HEK293 (cell line): ENCODE measurements around the gene GPR160.

ENCODE experiments used
- CTCF ChIA-PET: fragments of 350-600 bp; formaldehyde crosslinking; extraction: SDS; loops from one replicate; lab custom pipeline; 2021; ENCODE audit warnings: antibody characterized with exemption; lab: Yijun Ruan, JAX
- POLR2A ChIA-PET: fragments of 300-600 bp; formaldehyde crosslinking; extraction: SDS; loops from one replicate; lab custom pipeline; 2020; ENCODE audit warnings: antibody characterized with exemption, inconsistent platforms; lab: Yijun Ruan, JAX
- H3K27ac ChIP-seq: fragments of 200-500 bp; sonication (Bioruptor generic); 2 replicates; pipeline ENCODE4 v1.5.1; 2014; ENCODE audit warnings: low read depth, low read length, control low read depth, inconsistent platforms; ENCODE audit errors: extremely low read depth
- H3K36me3 ChIP-seq, 2 experiments: fragments of 200-500 bp in 1 of 2; sonication (Bioruptor generic) in 1 of 2; 1 replicate in 1 of 2; 2 replicates in 1 of 2; pipeline ENCODE4 v1.5.1; 2014 to 2017; ENCODE audit warnings: inconsistent platforms in 2 of 2, low read length in 2 of 2; ENCODE audit not compliant: control insufficient read depth in 2 of 2, insufficient read depth in 1 of 2
- H3K4me1 ChIP-seq: fragments of 200-500 bp; sonication (Bioruptor generic); 2 replicates; pipeline ENCODE4 v1.5.1; 2014; ENCODE audit warnings: mild to moderate bottlenecking, low read length, inconsistent platforms; ENCODE audit not compliant: control insufficient read depth, insufficient read depth
- H3K4me3 ChIP-seq: 2 replicates; pipeline ENCODE4 v1.5.1; 2011; ENCODE audit warnings: low read depth, mild to moderate bottlenecking, control low read depth, low read length, moderate library complexity
- H3K9me3 ChIP-seq: fragments of 200-500 bp; sonication (Bioruptor generic); 2 replicates; pipeline ENCODE4 v1.5.1; 2014; ENCODE audit warnings: low read depth, low read length, inconsistent platforms; ENCODE audit not compliant: control insufficient read depth, insufficient read depth
- OSR2 ChIP-seq: fragments of 450-650 bp; formaldehyde crosslinking; IDR thresholded peaks from 2 replicates; pipeline ENCODE4 v1.5.1; 2016; ENCODE audit warnings: missing biosample characterization, missing genetic modification characterization
- TCF7L2 ChIP-seq: IDR thresholded peaks from 2 replicates; pipeline ENCODE4 v1.6.1; 2011; ENCODE audit warnings: low read depth, mild to moderate bottlenecking, inconsistent platforms, low read length, moderate library complexity, borderline replicate concordance
- ZFP37 ChIP-seq: fragments of 450-650 bp; formaldehyde crosslinking; IDR thresholded peaks from 2 replicates; pipeline ENCODE4 v1.5.1; 2016; ENCODE audit warnings: missing biosample characterization, missing genetic modification characterization
- ZNF184 ChIP-seq: fragments of 450-650 bp; IDR thresholded peaks from 2 replicates; pipeline ENCODE4 v1.5.1; 2018; ENCODE audit warnings: missing biosample characterization, mild to moderate bottlenecking, missing genetic modification characterization
- ZNF211 ChIP-seq: fragments of 450-650 bp; formaldehyde crosslinking; IDR thresholded peaks from 2 replicates; pipeline ENCODE4 v1.5.1; 2016; ENCODE audit warnings: low read depth, missing biosample characterization, missing genetic modification characterization
- ZNF23 ChIP-seq: fragments of 450-650 bp; formaldehyde crosslinking; IDR thresholded peaks from 2 replicates; pipeline ENCODE4 v1.5.1; 2016; ENCODE audit warnings: missing biosample characterization, missing genetic modification characterization, borderline replicate concordance
- ZNF248 ChIP-seq: fragments of 450-650 bp; formaldehyde crosslinking; IDR thresholded peaks from 2 replicates; pipeline ENCODE4 v1.5.1; 2017; ENCODE audit warnings: missing biosample characterization, missing genetic modification characterization
- ZNF394 ChIP-seq: fragments of 450-650 bp; formaldehyde crosslinking; IDR thresholded peaks from 2 replicates; pipeline ENCODE4 v1.5.1; 2016; ENCODE audit warnings: missing biosample characterization, missing genetic modification characterization, mild to moderate bottlenecking, moderate library complexity, borderline replicate concordance
- ZNF501 ChIP-seq: fragments of 450-650 bp; formaldehyde crosslinking; IDR thresholded peaks from 2 replicates; pipeline ENCODE4 v1.5.1; 2016; ENCODE audit warnings: missing biosample characterization, missing genetic modification characterization
- ZNF600 ChIP-seq: fragments of 450-650 bp; formaldehyde crosslinking; IDR thresholded peaks from 2 replicates; pipeline ENCODE4 v1.5.1; 2016; ENCODE audit warnings: missing biosample characterization, missing genetic modification characterization
- ZNF747 ChIP-seq: fragments of 450-650 bp; formaldehyde crosslinking; IDR thresholded peaks from 2 replicates; pipeline ENCODE4 v1.5.1; 2016; ENCODE audit warnings: missing biosample characterization, missing genetic modification characterization
- ZNF776 ChIP-seq: fragments of 450-650 bp; formaldehyde crosslinking; IDR thresholded peaks from 2 replicates; pipeline ENCODE4 v1.5.0; 2017; ENCODE audit warnings: missing biosample characterization, missing genetic modification characterization, borderline replicate concordance
- ZSCAN23 ChIP-seq: fragments of 450-650 bp; formaldehyde crosslinking; IDR thresholded peaks from 2 replicates; pipeline ENCODE4 v1.5.1; 2016; ENCODE audit warnings: missing biosample characterization, missing genetic modification characterization
- TF ChIP-seq, protein P1 (sequence below): fragments of 450-650 bp; formaldehyde crosslinking; IDR thresholded peaks from 2 replicates; pipeline ENCODE4 v1.5.1; 2016; ENCODE audit warnings: missing biosample characterization, missing genetic modification characterization, low read depth
- TF ChIP-seq, protein P2 (sequence below): fragments of 450-650 bp; formaldehyde crosslinking; conservative IDR thresholded peaks from 2 replicates; pipeline ENCODE4 v1.5.1; 2016; ENCODE audit warnings: low read depth, missing biosample characterization, missing genetic modification characterization

GPR160 gene

DNA sequence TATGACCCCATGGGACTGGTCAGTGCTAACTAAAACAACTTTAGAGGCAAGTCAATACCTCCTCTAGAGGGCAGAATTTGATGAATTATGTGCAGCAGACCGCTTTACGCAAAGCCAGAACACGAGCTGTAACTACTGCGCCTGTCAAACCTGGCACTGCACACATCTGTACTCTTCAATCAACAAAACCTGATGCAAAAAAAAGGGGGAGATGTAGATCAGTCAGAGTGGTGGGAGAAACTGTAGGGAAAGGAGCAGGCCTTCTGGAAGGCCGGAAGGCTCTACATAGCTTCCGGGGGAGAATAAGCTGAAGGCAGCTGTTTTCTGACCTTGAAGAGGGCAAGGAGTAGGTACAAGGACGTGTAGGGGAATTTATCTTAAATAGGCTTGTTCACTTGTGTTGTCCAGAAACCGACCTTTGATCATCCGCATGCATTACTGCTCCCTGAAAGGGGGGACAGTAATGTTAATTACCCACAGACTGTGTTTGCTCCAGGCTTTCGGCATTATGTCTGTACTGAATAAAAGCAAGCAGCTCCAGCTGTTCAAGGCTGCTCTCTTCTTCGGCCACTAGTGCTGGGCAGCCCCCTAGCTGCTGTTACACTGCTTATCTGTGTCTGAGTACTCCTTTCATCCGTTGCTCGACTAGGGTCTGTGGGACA is 41.0 kb downstream of the GPR160 start:
- Histone ChIP-seq H3K4me1 (no peaks in the 10 kb centered on the region), H3K27ac (no peak overlapping the region), H3K36me3 (peaks cover 0 to 23% of the 10 kb centered on the region in 2 experiments; a peak in 2 of 3 replicates), H3K4me3 (no peak overlapping the region), H3K9me3 (no peaks in the 10 kb centered on the region)
- TF ChIP-seq ZNF211 (tag by site-specific recombination) = no peak
- TF ChIP-seq ZNF600 (tag by site-specific recombination) = 0 out of 2 replicates have a peak, but pooled peaks have one; percentile 22
- ChIA-PET CTCF (interaction anchor here (0.6 to 0.9 kb wide), 3 partner anchors 15 to 229 kb away, joined by 3 to 4 read pairs (median 3); no protein-coding TSS in a partner anchor), POLR2A (no interaction called here)

DNA sequence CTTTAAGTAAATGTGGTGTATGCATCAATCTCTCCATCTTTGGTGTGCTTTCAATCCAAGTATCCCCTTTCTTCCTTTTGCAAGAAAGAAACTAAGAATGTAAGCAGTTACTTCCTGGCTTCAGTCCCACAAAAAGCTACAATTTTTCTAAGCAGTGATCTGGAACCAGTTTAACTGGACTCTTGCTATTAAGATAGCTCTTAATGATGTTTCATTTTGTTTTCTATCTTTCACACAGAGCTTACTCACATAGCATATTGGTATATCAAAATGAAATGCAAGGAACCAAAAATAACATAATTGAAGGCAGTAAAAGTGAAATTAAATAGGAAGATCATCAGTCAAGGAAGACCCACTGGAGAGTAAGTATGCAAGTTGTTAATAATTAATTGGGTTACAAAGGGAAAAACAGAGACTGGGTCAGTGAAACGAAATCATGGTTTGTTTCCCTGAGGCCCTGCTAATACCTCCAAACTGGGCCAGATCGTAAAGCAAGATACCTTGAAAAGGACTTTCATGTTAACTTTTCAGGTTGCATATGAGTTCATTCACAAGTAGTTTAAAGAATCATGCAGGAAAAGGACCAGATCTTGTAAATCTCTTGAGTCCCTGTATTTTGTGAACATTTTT is 41.9 kb downstream of the GPR160 start:
- ChIA-PET CTCF (interaction anchor here (0.9 kb wide), 1 partner anchor 14 kb away, joined by 4 read pairs; no protein-coding TSS in a partner anchor), POLR2A (no interaction called here)
- peaks cover 0 to 31% of the 10 kb centered on the region in 2 experiments; a peak in 2 of 3 replicates for H3K36me3 ChIP-seq
- H3K27ac ChIP-seq = no peak overlapping the region
- no peak overlapping the region for H3K4me3 ChIP-seq
- no peaks in the 10 kb centered on the region for H3K9me3 ChIP-seq
- H3K4me1 ChIP-seq = no peaks in the 10 kb centered on the region
- TF ChIP-seq ZNF776 (tag by site-specific recombination) = no peak
- TF ChIP-seq ZFP37 (tag by site-specific recombination) = no peak
- TF ChIP-seq, protein P1, sequence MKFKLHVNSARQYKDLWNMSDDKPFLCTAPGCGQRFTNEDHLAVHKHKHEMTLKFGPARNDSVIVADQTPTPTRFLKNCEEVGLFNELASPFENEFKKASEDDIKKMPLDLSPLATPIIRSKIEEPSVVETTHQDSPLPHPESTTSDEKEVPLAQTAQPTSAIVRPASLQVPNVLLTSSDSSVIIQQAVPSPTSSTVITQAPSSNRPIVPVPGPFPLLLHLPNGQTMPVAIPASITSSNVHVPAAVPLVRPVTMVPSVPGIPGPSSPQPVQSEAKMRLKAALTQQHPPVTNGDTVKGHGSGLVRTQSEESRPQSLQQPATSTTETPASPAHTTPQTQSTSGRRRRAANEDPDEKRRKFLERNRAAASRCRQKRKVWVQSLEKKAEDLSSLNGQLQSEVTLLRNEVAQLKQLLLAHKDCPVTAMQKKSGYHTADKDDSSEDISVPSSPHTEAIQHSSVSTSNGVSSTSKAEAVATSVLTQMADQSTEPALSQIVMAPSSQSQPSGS = no peak
- no peak for TF ChIP-seq ZSCAN23
- no peak for TF ChIP-seq ZNF501
- no peak for TF ChIP-seq OSR2 (tag by site-specific recombination)

DNA sequence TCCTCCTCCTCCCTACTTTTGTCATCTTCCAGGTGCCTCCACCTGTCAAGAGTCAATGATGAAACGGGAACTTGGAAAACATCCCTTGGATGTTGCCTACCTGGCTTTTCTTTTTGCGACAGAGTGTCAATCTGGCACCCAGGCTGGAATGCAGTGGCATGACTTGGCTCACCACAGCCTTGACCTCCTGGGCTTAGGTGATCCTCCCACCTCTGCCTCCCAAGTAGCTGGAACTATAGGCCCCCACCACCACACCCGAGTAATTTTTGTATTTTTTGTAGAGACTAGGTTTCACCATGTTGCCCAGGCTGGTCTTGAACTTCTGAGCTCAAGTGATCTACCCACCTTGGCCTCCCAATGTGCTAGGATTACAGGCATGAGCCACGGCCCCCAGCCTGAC is 42.8 kb downstream of the GPR160 start:
- H3K27ac ChIP-seq = no peak overlapping the region
- no peak overlapping the region for H3K4me3 ChIP-seq
- TF ChIP-seq ZNF394 (tag by site-specific recombination) (no peak), ZNF747 (no peak), ZNF248 (tag by site-specific recombination) (no peak), ZNF184 (tag by site-specific recombination) (no peak), ZNF23 (tag by site-specific recombination) (no peak), TCF7L2 (no peak)
- TF ChIP-seq, protein P2, sequence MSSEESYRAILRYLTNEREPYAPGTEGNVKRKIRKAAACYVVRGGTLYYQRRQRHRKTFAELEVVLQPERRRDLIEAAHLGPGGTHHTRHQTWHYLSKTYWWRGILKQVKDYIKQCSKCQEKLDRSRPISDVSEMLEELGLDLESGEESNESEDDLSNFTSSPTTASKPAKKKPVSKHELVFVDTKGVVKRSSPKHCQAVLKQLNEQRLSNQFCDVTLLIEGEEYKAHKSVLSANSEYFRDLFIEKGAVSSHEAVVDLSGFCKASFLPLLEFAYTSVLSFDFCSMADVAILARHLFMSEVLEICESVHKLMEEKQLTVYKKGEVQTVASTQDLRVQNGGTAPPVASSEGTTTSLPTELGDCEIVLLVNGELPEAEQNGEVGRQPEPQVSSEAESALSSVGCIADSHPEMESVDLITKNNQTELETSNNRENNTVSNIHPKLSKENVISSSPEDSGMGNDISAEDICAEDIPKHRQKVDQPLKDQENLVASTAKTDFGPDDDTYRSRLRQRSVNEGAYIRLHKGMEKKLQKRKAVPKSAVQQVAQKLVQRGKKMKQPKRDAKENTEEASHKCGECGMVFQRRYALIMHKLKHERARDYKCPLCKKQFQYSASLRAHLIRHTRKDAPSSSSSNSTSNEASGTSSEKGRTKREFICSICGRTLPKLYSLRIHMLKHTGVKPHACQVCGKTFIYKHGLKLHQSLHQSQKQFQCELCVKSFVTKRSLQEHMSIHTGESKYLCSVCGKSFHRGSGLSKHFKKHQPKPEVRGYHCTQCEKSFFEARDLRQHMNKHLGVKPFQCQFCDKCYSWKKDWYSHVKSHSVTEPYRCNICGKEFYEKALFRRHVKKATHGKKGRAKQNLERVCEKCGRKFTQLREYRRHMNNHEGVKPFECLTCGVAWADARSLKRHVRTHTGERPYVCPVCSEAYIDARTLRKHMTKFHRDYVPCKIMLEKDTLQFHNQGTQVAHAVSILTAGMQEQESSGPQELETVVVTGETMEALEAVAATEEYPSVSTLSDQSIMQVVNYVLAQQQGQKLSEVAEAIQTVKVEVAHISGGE (tag by site-specific recombination) = no peak
- ChIA-PET POLR2A (no interaction called here), CTCF (interaction anchor here (0.6 kb wide), 1 partner anchor 49 kb away, joined by 3 read pairs; no protein-coding TSS in a partner anchor)
- no peaks in the 10 kb centered on the region for H3K4me1 ChIP-seq
- H3K36me3 ChIP-seq = peaks cover 0 to 36% of the 10 kb centered on the region in 2 experiments; a peak in 2 of 3 replicates
- no peaks in the 10 kb centered on the region for H3K9me3 ChIP-seq
